A549 treated with DMSO at 1 μM for 4 hours (cell line): ENCODE measurements around the gene CEP170. TPM values are rescaled to one million over a fixed set of nuclear protein-coding genes. Genes with fewer than 3 reads are reported as not detected.

Experiments used
- total RNA-seq: library from RNA; stranded (reverse); fragments of 200-300 nt; extraction: Qiagen RNA extraction; gene quantifications from 5 replicates; pipeline ENCODE4 v1.2.3, GENCODE V29; 2022; ENCODE audit warnings: low read depth

The CEP170 gene
- 27.5 to 42.4 TPM (median 36.3 TPM) in 5 replicates for total RNA-seq

DNA sequence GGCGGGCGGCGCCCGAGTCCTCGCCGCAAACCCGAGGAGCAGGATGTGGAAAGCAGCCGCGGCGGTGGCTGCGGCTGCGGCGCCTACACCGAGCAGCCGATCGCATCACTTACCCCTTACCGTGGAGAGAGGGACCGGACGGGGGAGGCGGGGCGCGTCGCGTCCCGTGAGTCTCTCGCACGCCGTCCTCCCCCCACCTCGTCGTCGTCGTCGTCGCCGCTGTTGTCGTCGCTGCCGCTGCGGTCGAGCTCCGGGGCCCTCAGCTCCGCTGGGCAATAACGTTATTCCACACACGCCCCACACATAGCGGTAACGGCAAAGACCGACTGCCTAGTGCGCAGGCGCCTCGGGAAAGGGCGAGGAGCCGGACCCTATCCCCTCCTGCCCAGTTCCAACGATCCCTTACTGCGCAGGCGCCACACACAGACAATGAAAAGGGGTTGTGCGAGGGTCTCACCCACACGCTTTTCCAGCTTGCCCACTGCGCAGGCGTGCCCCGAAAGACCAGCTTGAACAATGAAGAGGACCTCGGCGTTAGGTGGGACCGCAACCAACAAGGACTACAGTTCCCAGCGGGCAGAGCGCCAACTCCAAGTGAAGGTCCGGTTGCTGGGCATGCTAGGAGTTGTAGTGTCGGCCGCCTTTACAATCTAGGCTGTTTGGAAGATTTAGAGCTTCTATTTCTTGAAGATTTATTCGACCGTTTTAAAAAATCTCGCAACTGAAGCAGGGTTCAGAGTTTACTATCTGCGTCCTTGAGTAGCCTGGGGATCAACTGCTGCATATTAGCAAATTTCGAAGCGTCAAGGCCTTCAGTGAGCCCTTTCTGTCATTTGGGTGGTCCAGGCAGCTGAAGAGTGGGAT, at the start of gene CEP170:
Gene CEP170, minus strand, starts transcription at position 355 of the 864 bp plus-strand sequence. CDS start 30,001 bp downstream, outside the sequence.

DNA sequence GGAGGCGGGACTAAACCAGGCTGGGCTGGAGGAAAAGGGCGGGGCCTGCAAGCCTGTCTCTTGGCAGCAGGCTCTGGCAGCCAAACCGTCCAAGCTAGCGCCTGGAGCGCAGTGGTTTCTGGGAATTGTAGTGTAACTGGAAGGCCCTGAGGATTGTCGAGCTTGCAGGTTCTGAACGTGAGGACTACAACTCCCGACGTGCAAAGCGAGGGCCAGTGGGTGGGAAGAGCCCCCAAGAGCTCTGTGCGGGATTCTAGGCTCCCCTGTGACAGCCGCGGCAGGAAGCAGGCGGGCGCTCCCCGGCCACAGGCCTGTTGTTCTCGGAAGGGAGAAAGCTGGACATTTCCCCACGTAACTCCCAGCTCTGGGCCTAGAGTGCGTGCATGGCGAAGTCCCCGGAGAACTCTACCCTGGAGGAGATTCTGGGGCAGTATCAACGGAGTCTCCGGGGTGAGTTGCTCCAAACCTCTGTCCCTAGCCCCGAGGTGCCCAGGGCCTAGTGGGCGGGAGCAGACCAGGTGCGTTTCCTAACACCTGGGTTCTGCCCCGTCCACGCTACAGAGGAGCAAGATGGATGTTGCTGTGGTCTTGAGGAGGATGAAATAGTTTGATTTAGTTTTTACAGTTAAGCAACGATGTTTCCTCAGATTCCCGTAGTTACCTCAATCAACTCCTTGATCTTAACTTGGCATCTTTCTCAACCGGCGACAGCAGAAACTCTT, 871 bp upstream of the CEP170 start, which contains the start of gene SDCCAG8:
Gene SDCCAG8, plus strand, starts transcription at position 251 of the 722 bp plus-strand sequence. Its CDS starts 133 bp downstream, at position 384.

Other genes with a start within 250 kb of the CEP170 start
- 41.3 to 50.0 TPM (median 42.8 TPM) in 5 replicates for gene SDCCAG8, start 760 bp upstream of the CEP170 start, total RNA-seq